D721Med (cell line): ENCODE data around the gene CLP1.
"Not testable (repeated sequence)": the region's sequence is repeated elsewhere in the genome, so short reads cannot be mapped to it uniquely, and the experiment has no call there.

ENCODE experiments used
- DNase-seq: peaks from one replicate; pipeline ENCODE4 v3.0.0; 2011; ENCODE audit warnings: low spot score; ENCODE audit not compliant: insufficient read length
- FAIRE-seq: peaks from 2 replicates; lab custom pipeline; 2011; peaks lifted over from hg19 to GRCh38; lab: Jason Lieb, UNC
- TF ChIP-seq, protein P1 (sequence below): IDR thresholded peaks from 2 replicates; pipeline ENCODE4 v1.5.1; 2012; ENCODE audit warnings: mild to moderate bottlenecking, control low read depth; ENCODE audit not compliant: insufficient read depth; ENCODE audit errors: missing control alignments

The CLP1 gene

DNA sequence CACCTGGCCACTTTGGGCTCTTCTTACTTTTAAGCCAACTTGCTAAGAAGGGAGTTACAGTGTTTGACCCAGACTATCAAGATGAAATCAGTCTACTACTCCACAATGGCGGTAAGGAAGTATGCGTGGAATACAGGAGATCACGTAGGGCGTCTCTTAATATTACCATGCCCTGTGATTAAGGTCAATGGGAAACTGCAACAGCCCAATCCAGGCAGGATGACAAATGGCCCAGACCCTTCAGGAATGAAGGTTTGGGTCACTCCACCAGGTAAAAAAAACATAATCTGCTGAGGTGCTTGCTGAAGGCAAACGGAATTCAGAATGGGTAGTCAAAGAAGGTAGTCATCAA lies 6.8 kb upstream of the CLP1 start:
- TF ChIP-seq, protein P1, sequence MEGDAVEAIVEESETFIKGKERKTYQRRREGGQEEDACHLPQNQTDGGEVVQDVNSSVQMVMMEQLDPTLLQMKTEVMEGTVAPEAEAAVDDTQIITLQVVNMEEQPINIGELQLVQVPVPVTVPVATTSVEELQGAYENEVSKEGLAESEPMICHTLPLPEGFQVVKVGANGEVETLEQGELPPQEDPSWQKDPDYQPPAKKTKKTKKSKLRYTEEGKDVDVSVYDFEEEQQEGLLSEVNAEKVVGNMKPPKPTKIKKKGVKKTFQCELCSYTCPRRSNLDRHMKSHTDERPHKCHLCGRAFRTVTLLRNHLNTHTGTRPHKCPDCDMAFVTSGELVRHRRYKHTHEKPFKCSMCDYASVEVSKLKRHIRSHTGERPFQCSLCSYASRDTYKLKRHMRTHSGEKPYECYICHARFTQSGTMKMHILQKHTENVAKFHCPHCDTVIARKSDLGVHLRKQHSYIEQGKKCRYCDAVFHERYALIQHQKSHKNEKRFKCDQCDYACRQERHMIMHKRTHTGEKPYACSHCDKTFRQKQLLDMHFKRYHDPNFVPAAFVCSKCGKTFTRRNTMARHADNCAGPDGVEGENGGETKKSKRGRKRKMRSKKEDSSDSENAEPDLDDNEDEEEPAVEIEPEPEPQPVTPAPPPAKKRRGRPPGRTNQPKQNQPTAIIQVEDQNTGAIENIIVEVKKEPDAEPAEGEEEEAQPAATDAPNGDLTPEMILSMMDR, result no peak
- FAIRE-seq (no peak), DNase-seq (no peak)

DNA sequence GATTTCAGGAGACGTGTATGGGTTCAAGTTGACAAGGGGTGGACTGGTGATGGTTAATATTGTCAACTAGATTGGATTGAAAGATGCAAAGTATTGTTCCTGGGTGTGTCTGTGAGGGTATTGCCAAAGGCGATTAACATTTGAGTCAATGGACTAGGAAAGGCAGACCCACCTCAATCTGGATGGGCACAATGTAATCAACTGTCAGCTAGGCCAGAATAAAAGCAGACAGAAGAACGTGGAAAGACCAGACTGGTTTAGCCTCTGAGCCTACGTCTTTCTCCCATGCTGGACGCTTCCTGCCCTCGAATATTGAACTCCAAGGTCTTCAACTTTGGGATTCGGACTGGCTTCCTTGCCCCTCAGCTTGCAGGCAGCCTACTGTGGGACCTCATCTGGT lies 6.2 kb upstream of the CLP1 start:
- no peak for FAIRE-seq
- DNase-seq, result no peak
- TF ChIP-seq, protein P1, result no peak

DNA sequence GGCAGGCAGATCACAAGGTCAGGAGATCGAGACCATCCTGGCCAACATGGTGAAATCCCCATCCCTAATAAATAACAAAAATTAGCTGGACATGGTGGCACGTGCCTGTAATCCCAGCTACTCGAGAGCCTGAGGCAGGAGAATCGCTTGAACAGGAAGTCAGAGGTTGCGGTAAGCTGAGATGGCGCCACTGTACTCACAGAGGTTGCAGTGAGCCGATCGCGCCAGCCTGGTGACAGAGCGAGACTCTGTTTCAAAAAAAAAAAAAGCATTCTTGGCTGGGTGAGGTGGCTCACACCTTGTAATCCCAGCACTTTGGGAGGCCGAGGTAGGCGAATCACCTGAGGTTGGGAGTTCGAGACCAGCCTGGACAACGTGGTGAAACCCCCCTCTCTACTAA lies 5.3 kb upstream of the CLP1 start:
- DNase-seq, result not testable (repeated sequence)

DNA sequence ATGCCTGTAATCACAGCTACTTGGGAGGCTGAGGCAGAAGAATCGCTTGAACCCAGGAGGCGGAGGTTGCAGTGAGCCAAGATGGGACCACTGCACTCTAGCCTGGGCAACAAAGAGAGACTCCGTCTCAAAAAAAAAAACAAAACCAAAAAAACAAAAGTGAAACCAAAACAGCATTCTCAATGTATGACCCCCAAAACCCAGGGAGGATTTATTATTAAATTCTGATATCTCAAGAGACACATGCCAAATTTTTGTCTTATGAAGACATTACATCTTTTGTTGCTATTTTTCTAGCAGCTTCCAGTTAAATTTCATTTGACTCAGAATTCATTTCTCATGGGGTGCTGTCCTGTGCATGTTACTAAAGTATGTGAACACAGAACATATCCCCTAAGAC lies 4.9 kb upstream of the CLP1 start:
- TF ChIP-seq, protein P1, result no peak
- FAIRE-seq (no peak), DNase-seq (no peak)

More for the DNA sequence above, 5.3 kb upstream of the CLP1 start:
- not testable (repeated sequence) for FAIRE-seq

DNA sequence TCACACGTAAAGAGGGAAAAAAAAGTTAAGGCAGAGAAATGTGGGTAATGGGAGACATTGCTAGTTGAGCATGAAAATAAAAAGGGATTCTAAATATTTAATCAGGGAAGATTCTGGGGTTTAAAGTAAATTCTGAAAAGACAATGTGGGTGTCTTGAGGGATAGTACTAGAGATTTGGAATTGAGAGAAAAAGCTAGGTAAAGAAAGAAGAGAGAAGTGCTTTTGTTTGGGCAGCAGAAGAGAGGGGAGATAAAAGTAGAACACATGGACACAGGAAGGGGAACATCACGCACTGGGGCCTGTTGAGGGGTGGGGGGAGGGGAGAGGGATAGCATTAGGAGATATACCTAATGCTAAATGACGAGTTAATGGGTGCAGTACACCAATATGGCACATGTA lies 4.4 kb upstream of the CLP1 start:
- TF ChIP-seq, protein P1, result no peak
- DNase-seq (no peak), FAIRE-seq (no peak)

DNA sequence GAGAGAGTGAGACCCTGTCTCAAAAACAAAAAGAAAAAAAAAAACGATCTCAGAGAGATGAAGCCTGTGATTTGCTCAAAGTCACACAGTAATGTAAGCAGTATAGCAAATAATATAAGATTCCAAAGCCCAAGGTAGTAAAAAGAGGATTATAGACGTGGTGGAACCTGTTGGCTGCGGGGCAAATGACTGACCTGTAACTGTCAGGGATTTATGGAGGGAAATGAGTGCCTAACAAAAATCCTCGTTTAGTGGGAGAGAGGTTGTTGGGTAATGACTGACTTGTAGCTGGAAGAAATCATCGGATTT lies 723 bp upstream of the CLP1 start:
- FAIRE-seq, result no peak
- DNase-seq, result no peak
- TF ChIP-seq, protein P1, result no peak

DNA sequence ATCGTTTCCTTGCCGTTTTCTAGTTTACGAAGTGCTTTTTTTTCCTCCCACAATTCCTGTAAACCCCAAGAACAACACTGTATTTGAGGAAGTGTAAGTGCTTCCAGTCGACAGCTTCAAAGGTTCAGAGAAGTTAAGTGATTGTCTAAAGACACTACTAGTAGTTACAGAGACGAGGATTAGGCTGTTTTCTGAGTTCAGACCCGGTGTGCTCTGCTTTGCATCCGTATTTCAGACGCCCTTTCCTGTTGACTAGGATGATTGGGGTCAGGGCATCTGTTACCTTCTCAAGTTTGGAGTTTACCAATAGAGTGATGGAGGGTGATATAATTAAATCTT lies 430 bp downstream of the CLP1 start:
- TF ChIP-seq, protein P1, result no peak
- FAIRE-seq (no peak), DNase-seq (no peak)

DNA sequence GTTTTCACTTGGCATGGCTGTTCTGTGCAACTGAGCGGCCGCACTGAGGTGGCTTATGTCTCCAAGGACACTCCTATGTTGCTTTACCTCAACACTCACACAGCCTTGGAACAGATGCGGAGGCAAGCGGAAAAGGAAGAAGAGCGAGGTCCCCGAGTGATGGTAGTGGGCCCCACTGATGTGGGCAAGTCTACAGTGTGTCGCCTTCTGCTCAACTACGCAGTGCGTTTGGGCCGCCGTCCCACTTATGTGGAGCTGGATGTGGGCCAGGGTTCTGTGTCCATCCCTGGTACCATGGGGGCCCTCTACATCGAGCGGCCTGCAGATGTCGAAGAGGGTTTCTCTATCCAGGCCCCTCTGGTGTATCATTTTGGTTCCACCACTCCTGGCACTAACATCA lies 2.1 kb downstream of the CLP1 start:
- no peak for FAIRE-seq
- DNase-seq, result no peak
- TF ChIP-seq, protein P1, result no peak
